Activated CD4-positive, alpha-beta memory T cell treated with anti-CD3 and anti-CD28 coated beads for 36 hours (primary cell): ENCODE measurements around the gene CEMIP. TPM values are rescaled to one million over a fixed set of nuclear protein-coding genes. Genes with fewer than 3 reads are reported as not detected.

Source experiments
- CTCF ChIA-PET: fragments of 350-600 bp; sonication (Branson Sonifier 250); formaldehyde crosslinking; loops from one replicate; lab custom pipeline; 2021; ENCODE audit warnings: antibody characterized with exemption, inconsistent platforms; lab: Charles Lee
- POLR2A ChIA-PET: fragments of 350-600 bp; sonication (Branson Sonifier 250); formaldehyde crosslinking; loops from one replicate; lab custom pipeline; 2021; ENCODE audit warnings: antibody characterized with exemption; lab: Charles Lee
- DNase-seq: peaks from one replicate; pipeline ENCODE4 v3.0.0-alpha.2; 2020
- H3K27ac Mint-ChIP-seq: one replicate; pipeline ENCODE4 v1.8.0; 2021; ENCODE audit warnings: mixed read lengths
- H3K27me3 Mint-ChIP-seq: one replicate; pipeline ENCODE4 v1.8.0; 2021; ENCODE audit warnings: mixed read lengths
- H3K36me3 Mint-ChIP-seq: one replicate; pipeline ENCODE4 v1.8.0; 2021; ENCODE audit warnings: mixed read lengths
- H3K4me1 Mint-ChIP-seq: one replicate; pipeline ENCODE4 v1.8.0; 2021; ENCODE audit warnings: low read depth, mixed read lengths
- H3K4me3 Mint-ChIP-seq: one replicate; pipeline ENCODE4 v1.8.0; 2021; ENCODE audit warnings: mild to moderate bottlenecking, mixed read lengths
- H3K9me3 Mint-ChIP-seq: one replicate; pipeline ENCODE4 v1.8.0; 2021; ENCODE audit warnings: mixed read lengths
- intact Hi-C: fragments of 100-400 bp; cut with micrococcal nuclease; formaldehyde crosslinking; loops from one replicate; pipeline ENCODE4 v1.15.1; 2023
- total RNA-seq, 2 experiments: library from RNA; stranded (reverse); gene quantifications; one replicate each; pipeline ENCODE4 v1.2.3, GENCODE V29; 2021

The CEMIP gene
- total RNA-seq, 2 experiments from 2014 or later, result 0.07 TPM; not detected in 1

DNA sequence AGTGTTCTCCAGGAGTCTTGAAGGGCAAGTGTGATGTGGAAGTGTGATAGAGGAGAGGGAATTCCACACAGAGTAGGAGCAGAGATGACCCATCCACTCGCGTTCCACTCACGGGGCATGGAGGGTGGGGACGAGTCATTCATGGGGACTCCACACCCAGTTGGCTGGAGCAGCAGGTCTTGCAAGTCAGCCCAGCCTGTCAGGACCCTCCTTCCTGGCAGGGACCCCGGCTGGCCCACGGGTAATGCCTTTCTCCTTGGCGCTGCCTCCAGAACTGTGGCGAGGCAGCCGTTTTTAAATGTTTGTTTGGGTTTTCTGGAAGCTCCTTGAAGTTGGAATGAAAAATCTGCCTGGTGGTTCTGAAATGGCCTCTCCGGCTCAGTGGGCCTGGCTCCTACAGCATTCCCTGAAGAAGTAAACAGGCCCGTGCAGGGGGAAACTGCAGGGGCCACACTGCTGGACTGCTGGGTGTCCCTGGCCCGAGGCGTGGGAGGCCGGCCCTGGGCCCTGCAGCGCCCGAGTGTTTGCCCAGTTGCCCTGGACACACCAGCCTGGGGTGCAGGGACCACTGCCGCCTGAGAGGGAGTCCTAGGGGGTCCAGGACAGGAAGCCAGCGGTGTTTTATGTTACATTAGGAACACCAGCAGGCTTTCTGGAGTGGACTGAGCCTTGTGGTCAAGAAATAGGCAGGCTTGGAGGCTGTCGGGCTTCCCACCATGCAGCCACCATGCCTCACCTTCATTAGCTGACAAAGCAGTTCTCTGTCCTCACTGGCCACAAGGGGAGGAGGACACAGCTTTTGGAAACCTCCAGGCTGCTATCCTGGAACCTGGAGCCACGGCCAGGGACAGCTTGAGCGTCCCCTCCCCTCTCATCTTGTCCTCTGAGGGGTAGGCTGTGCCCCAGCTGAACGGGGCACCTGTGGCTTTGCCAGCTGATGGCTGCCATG, 61.3 kb downstream of the CEMIP start:
- Mint-ChIP-seq H3K9me3 (no peaks in the 10 kb centered on the region), H3K36me3 (no peaks in the 10 kb centered on the region), H3K27ac (no peak overlapping the region), H3K4me1 (no peaks in the 10 kb centered on the region), H3K27me3 (peaks cover 14% of the 10 kb centered on the region), H3K4me3 (no peak overlapping the region)
- intact Hi-C loops, result no loop called here
- CTCF ChIA-PET, result no interaction called here
- DNase-seq, result no peak
- POLR2A ChIA-PET, result no interaction called here

DNA sequence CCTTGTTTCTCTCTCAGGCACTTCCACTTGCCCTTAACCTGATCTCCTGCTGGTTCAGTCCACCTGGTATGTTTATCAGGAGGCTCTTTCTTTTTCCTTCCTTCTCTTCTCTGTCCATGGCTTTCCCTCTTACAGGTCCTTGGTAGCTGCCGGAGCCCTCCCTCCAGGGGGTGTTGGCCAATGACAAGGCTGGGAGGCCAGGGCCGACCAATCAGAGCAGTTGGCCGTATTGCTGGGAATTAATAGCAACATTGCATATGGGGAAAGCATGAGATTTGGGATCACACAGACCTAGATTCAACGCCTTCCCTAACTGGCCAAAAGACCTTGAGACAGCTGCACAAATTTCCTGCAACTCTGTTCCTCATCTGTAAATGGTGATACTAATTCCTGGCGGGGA, 62.4 kb downstream of the CEMIP start:
- no peak for DNase-seq
- intact Hi-C loops, result no loop called here
- Mint-ChIP-seq H3K27me3 (peaks cover 20% of the 10 kb centered on the region), H3K9me3 (no peaks in the 10 kb centered on the region), H3K36me3 (no peaks in the 10 kb centered on the region), H3K4me3 (no peak overlapping the region), H3K4me1 (no peaks in the 10 kb centered on the region), H3K27ac (no peak overlapping the region)
- ChIA-PET POLR2A (no interaction called here), CTCF (no interaction called here)

GRCh38 chr15:80844011-80844732, 65.0 kb downstream of the CEMIP start:
- POLR2A ChIA-PET, result no interaction called here
- Mint-ChIP-seq H3K4me3 (no peak overlapping the region), H3K36me3 (no peaks in the 10 kb centered on the region), H3K27ac (no peak overlapping the region), H3K9me3 (no peaks in the 10 kb centered on the region), H3K27me3 (peaks cover 14% of the 10 kb centered on the region), H3K4me1 (no peaks in the 10 kb centered on the region)
- intact Hi-C loops, result no loop called here
- CTCF ChIA-PET, result interaction anchor here (0.8 to 1.1 kb wide), 2 partner anchors 9 to 68 kb away, joined by 3 read pairs; no protein-coding TSS in a partner anchor
- no peak for DNase-seq

DNA sequence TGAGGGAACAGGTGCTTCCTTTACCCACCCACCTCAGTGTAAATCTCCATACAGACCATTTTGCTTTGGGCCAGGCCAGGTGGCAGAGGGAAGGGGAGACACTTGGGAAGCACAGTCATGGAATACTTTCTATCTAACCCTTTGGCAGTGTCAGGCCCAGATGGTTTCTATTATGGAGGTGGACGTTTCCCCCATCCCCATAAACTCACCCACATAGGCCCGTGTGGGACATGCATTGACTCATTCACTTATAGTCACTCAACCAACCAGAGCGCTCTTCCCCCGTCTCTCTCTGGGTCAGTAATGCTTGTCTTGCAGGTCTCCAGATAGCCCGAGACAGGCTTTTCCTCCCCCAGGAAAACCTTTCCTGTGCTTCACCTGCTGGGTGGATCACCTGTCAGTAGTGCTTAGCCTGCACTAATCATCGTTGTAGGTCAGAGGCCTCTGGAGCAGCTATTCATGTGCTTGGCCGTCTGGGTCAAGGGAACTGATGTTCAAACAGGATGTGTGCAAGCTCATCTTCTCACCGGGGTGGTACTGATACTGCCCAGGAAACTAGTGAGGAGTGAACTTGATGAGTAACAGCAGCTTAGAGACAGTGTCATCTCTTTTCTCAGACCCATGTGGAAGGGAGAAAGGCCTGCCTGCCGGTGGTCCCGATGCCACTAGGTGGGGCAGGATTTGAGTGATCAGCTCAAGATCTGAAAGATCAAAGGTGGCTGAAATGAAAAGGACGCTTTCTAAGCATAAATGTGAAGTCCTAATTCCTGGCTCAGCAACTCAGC, 67.1 kb downstream of the CEMIP start:
- peaks cover 22% of the 10 kb centered on the region for H3K27me3 Mint-ChIP-seq

GRCh38 chr15:80849308-80849707, 70.1 kb downstream of the CEMIP start:
- intact Hi-C loops, result no loop called here
- no peak overlapping the region for H3K27ac Mint-ChIP-seq
- H3K36me3 Mint-ChIP-seq, result no peaks in the 10 kb centered on the region
- H3K4me3 Mint-ChIP-seq, result no peak overlapping the region
- ChIA-PET CTCF (no interaction called here), POLR2A (no interaction called here)
- H3K9me3 Mint-ChIP-seq, result no peaks in the 10 kb centered on the region
- no peak for DNase-seq
- peaks cover 18% of the 10 kb centered on the region for H3K27me3 Mint-ChIP-seq
- H3K4me1 Mint-ChIP-seq, result no peaks in the 10 kb centered on the region

More for the DNA sequence above, 67.1 kb downstream of the CEMIP start:
- H3K9me3 Mint-ChIP-seq, result no peaks in the 10 kb centered on the region
- intact Hi-C loops, result no loop called here
- DNase-seq, result no peak
- no peak overlapping the region for H3K4me3 Mint-ChIP-seq
- no peak overlapping the region for H3K27ac Mint-ChIP-seq
- H3K4me1 Mint-ChIP-seq, result no peaks in the 10 kb centered on the region
- ChIA-PET POLR2A (no interaction called here), CTCF (no interaction called here)
- no peaks in the 10 kb centered on the region for H3K36me3 Mint-ChIP-seq

GRCh38 chr15:80850941-80851451, 71.8 kb downstream of the CEMIP start:
- ChIA-PET POLR2A (no interaction called here), CTCF (no interaction called here)
- no peak overlapping the region for H3K27ac Mint-ChIP-seq
- no peak for DNase-seq
- peaks cover 14% of the 10 kb centered on the region for H3K27me3 Mint-ChIP-seq
- H3K9me3 Mint-ChIP-seq, result no peaks in the 10 kb centered on the region
- H3K36me3 Mint-ChIP-seq, result no peaks in the 10 kb centered on the region
- no peak overlapping the region for H3K4me3 Mint-ChIP-seq
- H3K4me1 Mint-ChIP-seq, result peaks cover 2% of the 10 kb centered on the region
- intact Hi-C loops, result no loop called here

GRCh38 chr15:80852676-80853075, 73.5 kb downstream of the CEMIP start:
- no peak for DNase-seq
- intact Hi-C loops, result no loop called here
- Mint-ChIP-seq H3K36me3 (no peaks in the 10 kb centered on the region), H3K27ac (no peak overlapping the region), H3K4me3 (no peak overlapping the region), H3K27me3 (peaks cover 8% of the 10 kb centered on the region), H3K9me3 (no peaks in the 10 kb centered on the region), H3K4me1 (peaks cover 18% of the 10 kb centered on the region)
- ChIA-PET CTCF (interaction anchor here (0.6 to 1.0 kb wide), 2 partner anchors 117 to 413 kb away, joined by 3 to 4 read pairs; no protein-coding TSS in a partner anchor), POLR2A (no interaction called here)

- Mint-ChIP-seq H3K4me3 (no peak overlapping the region), H3K36me3 (no peaks in the 10 kb centered on the region), H3K9me3 (no peaks in the 10 kb centered on the region), H3K27ac (no peak overlapping the region), H3K27me3 (peaks cover 8% of the 10 kb centered on the region), H3K4me1 (peaks cover 19% of the 10 kb centered on the region)
- DNase-seq, result no peak
- ChIA-PET POLR2A (no interaction called here), CTCF (interaction anchor here (1.9 kb wide), 1 partner anchor 78 kb away, joined by 4 read pairs; no protein-coding TSS in a partner anchor)
- intact Hi-C loops, result no loop called here
Measured at GRCh38 chr15:80854104-80854503, 74.9 kb downstream of the CEMIP start.

DNA sequence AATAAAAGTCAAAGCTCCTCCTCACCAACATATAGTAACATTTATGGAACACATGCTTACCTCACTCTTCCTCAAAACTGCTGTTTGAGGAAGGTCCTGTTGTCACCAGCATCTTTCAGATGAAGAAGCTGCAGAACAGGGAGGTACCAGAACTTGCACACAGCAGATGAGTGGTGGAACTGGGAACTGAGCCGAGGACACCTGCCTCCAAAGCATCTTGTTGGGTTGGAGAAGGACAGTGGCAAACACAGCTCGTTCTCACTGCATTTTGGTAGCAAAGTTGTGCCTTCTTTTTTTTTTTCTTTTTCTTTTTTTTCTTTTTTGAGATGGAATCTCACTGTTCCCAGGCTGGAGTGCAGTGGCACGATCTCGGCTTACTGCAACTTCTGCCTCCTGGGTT, 76.0 kb downstream of the CEMIP start:
- DNase-seq, result no peak
- ChIA-PET POLR2A (no interaction called here), CTCF (interaction anchor here (1.4 to 1.9 kb wide), 2 partner anchors 79 to 115 kb away, joined by 4 to 9 read pairs; no protein-coding TSS in a partner anchor)
- H3K4me3 Mint-ChIP-seq, result no peak overlapping the region
- no peak overlapping the region for H3K27ac Mint-ChIP-seq
- no peaks in the 10 kb centered on the region for H3K9me3 Mint-ChIP-seq
- intact Hi-C loops, result no loop called here
- no peaks in the 10 kb centered on the region for H3K36me3 Mint-ChIP-seq
- H3K27me3 Mint-ChIP-seq, result no peaks in the 10 kb centered on the region
- H3K4me1 Mint-ChIP-seq, result peaks cover 19% of the 10 kb centered on the region

DNA sequence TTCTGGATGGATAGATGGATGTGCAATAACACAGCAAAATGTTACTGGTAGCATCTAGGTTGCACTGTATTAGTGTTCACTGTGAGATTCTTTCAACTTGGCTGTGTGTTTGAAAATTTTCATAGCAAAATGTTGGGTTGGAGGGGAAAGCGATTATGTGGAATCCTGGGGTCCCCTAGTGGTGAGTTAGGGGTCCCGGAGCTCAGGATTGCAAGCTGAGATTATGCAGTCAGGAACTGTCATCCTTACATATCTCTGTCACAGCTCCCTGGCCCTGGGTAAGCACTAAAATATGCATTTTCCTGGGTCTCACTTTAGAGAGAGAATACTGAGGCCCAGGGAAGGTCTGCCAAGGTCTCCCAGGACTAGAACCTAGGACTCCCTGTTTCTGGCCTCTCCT, 77.2 kb downstream of the CEMIP start:
- ChIA-PET CTCF (interaction anchor here (0.6 kb wide), 1 partner anchor 1463 kb away, joined by 3 read pairs; no protein-coding TSS in a partner anchor), POLR2A (no interaction called here)
- H3K36me3 Mint-ChIP-seq, result no peaks in the 10 kb centered on the region
- no peaks in the 10 kb centered on the region for H3K9me3 Mint-ChIP-seq
- H3K4me3 Mint-ChIP-seq, result no peak overlapping the region
- H3K4me1 Mint-ChIP-seq, result peaks cover 19% of the 10 kb centered on the region
- H3K27me3 Mint-ChIP-seq, result no peaks in the 10 kb centered on the region
- DNase-seq, result peak; percentile 20
- no peak overlapping the region for H3K27ac Mint-ChIP-seq
- intact Hi-C loops, result no loop called here

DNA sequence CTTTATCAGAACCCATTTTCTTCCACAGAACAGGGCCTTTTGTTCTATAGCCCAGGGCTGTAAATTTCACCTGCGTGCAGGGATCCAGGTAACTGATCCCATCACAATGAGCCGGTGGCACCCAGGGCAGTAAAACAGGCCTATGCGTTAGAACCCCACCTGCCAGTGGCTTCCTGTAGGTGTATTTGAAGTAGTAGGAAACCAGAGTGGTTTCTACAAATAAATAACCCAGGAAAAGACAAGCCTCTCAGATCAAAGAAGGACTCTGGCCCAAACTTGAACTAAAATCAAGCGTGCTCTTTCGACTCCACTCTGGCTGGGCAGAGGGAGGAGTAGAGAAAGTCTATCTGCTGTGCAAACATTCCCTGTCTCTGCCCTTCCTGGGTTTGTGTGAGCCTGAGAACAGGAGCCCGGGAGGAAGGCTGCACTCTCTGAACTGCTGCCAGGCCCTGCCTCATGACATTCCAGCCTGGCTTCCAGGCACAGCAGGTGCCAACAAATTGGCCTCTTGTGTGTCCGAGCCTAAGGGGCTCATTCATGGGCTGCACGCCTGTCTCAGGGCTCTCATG, 77.7 kb downstream of the CEMIP start:
- no peaks in the 10 kb centered on the region for H3K9me3 Mint-ChIP-seq
- peaks cover 19% of the 10 kb centered on the region for H3K4me1 Mint-ChIP-seq
- H3K27ac Mint-ChIP-seq, result no peak overlapping the region
- no peak overlapping the region for H3K4me3 Mint-ChIP-seq
- CTCF ChIA-PET, result interaction anchor here (0.6 kb wide), 1 partner anchor 1464 kb away, joined by 3 read pairs; no protein-coding TSS in a partner anchor
- no peaks in the 10 kb centered on the region for H3K36me3 Mint-ChIP-seq
- POLR2A ChIA-PET, result no interaction called here
- H3K27me3 Mint-ChIP-seq, result no peaks in the 10 kb centered on the region
- no peak for DNase-seq
- intact Hi-C loops, result no loop called here
